Activated naive CD4-positive, alpha-beta T cell treated with Interleukin-2 at 50 U/mL for 16 hours (primary cell): ENCODE measurements around the gene RPTOR.

ENCODE experiments used
- DNase-seq: peaks from one replicate; pipeline ENCODE4 v3.0.0-alpha.2; 2020

Gene RPTOR

DNA sequence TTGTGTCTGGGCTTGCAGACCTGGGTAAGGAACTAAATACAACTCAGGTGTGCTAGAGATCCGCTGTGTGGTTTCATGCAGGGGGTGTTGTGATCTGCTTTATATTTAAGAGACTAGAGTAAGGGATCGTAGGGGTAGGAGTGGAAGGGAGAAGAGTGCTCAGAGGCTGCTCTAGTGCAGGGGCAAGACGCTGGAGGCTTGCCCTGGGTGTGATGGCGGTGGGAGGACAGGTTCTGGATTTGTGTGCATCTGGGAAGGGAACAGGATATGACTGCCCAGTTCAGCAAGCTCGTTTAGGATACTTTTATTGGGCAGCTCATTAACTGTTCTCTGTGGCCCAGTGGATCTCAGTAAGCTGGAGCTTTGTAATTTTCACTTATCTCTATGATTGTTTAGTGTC, 47.6 kb downstream of the RPTOR start:
- DNase-seq, result no peak

DNA sequence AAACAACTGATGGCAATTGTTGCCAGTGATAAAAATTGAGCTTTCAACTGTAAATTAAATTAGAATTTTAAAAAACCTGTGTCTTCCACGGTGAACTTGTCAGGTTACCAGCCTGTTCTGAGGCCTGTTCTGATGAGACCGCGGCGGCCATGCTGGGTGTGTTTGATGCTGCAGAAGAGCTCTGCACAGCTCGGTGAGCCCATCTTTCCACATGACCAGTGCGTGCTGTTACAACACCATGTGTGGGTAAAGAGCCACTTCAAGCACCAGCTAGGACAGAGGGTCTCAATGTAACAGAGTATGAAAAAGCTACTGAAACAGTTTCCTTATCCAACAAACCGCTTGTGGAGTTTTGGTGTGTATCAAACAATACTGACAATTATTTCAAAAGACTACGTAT, 48.5 kb downstream of the RPTOR start:
- DNase-seq, result no peak

DNA sequence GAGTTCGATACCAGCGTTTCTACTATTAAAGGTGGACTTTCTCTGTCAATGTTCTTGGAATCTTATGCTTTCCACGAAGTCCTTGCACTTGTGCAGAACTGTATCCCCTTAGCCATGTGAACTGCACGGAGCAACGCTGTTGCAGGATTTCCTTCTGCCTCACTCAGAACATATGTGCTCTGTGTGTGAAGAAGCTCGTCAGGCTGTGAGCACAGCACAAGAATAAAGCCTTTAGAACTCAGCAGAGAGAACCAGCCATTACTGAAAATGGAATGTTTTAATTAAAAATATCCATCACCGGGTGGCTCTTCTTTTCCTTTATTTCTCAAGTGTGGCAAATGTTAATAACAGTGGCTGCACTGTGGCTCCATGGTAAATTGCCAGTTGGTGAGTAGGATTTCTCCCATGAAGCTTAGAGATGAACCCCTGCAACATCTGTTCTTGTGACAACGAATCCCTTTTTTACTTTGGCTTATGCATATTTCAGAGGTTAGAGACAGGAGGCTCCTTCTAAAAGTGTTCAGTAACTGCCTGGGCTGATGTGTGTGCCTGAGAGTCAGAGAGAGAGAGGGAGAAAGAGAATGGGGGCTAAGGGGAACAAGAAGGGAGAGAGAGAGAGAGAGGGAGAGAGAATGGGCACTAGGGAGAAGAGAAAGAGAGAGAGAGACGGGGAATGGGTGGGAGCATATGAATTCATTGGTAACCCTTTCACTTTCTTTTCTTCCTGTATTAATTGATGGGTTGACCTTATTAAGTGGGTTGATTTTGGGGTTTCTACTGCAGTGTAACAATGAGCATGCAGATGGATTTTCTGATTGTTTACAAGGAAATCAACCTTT, 50.0 kb downstream of the RPTOR start:
- no peak for DNase-seq

DNA sequence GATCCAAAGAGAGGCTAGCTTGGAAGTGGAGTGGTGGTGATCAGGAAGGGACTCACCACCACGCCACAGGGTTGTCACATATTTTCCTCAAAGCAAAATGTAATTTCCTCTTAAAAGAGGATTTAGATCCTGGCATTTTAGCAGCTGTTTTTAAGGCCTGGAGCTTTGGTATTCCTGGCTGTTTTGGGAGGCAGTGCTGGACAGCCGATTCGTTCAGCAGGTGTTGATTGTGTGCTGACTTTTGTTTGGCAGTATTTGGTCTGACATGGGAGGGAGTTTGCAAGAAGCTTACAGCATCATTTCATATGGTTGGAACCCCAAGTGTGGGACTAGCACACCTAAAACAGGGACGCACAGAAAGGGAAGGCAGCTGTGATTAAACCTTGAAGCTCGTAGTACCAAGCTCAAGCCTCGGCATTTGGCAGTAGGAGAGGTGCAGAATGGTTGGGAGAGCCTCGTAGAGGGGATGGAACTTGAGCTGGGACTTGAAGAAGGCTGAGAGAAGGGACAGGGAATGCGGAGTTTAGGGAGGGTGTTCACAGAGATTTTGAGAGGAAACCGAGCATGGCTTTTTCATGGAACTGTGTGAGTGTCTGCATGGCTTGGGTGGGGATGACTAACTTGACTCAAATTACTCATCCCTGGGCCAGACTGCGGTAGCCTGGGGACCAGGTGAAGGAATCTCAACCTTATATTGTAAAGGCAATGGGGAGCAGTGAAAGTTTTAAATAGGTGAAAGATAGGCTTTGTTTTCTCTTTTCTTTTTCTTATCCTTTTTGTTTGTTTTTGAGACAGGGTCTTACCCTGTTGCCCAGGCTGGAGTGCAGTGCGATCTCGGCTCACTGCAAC, 52.3 kb downstream of the RPTOR start:
- peak; percentile 18 for DNase-seq

DNA sequence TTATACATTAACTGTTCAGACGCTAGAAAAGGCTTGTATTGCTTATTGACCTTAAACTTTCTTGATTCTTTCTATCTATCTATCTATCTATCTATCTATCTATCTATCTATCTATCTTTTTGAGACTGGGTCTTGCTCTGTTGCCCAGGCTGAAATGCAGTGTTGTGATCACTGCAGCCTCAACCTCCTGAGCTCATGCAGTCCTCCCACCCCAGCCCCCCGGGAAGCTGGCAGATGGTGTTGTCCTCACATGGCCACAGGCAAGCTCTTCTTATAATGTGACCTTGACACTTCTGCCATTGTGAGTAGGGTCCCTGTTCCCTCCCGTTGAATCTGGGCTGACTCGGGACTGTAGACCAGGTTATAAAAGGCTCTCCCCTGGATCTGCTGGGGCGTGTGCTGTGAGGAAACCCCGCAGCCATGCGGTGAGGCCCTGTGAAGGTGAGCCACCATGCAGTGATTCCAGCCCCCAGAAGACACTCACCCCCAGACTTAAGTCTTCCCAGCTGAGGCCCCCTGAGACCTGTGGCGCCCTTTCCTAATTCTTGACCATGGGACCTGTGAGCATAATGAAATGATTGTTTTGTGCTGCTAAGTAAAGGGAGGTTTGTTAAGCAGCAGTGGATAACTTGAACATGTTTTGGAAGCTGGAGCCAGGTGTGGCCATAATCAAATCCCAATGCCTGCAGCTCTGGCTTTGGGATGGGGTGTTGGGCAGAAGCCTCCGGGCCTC, 54.3 kb downstream of the RPTOR start:
- DNase-seq, result no peak

DNA sequence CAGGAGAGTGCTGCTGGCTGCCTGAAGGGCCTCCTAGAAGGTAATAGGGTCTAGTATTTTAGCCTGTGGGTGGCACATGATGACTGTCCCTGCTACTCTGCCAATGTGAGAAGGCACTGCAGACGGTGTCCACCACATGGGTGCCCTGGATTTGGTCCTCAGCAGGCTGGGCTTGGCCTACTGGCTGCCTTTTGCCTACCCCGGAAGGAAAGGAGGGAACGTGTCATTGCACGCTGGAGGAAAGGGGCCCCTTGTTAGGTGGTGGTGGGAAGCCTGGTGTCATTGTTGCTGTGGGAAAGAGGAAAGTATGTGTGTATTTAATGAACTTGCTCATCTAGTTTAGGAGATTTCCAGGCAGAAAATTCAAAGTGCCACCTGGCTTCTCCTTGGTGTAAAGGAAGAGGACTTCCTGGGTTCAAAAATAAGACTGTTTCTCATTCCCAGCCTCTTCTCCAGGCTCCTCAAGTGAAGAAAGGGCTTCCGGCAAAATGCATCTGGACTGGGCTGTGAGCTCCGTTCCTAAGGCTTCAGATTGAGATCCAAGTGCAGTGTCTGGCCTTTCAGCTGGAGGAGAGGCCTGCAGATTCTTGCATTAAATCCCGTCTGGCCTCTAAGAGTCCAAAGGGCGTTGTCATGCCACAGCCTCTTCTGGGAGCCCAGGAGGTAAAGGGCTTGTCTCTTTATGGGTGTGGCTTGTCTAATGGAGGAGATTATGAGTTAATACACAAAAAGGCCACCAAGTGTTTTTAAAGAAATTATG, 55.1 kb downstream of the RPTOR start:
- DNase-seq, result no peak

DNA sequence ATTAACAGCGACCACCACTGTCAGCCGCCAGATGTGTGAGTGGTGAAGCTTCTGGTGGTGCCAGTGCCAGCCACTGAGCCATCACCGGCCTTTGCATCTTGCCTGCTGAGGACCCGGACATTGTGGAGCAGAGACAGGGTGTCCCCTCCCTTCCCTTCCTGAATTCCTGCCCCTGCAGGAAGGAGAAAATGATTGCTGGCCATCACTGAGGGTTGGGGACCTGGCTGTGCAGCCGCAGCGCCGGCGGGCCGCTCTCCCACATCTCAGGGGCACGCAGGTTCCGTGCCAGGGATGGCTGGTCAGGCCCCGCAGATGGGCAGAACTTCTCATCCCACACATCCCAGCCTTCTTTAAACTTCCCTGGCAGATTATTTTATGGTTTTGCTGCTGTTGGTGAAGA, 56.5 kb downstream of the RPTOR start:
- no peak for DNase-seq

DNA sequence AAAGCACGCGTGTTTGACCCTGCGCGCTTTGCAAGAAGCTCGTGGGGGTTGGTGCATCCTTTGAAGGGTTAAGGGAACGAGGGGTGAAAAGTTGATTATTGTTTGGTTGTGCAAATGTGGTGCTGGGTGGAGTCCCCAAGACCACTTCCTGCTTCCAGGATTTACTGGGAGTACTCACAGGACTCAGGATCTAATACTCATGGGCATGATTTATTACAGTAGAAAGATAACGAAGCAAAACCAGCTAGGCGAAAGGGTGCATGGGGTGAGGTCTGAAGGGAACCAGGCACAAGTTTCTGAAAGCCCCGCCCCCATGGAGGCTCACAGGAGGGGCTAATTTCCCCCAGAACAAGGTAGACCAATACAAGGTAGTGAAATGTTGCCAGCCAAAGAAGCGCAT, 58.8 kb downstream of the RPTOR start:
- DNase-seq, result no peak

DNA sequence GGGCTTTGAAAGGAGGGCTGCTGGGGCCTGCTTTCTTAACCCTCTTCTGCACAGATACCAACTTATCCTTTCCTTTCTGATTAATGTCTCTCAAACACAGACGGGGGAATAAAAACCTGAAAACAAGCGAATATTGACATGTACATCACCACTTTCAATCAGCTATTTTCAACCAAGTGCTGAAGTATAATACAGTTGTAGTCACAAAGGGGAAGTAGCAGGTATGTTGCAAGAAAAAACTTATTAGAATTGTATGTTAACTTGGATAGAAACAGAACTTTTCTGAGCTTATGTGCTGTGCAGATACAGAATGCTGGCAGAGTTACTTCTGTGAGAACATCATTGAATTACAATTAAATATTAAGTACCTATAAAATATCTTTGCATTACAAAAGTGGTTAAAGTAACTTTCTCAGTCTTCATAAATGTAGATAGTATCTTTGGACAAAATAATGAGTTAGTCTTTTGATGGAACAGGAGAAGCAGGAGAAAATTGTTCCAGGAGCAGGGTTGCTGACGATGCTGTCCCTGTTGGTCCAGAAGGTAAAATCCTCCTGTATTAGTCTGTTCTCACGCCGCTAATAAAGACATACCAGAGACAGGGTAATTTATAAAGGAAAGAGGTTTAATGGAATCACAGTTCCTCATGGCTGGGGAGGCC, 59.5 kb downstream of the RPTOR start:
- DNase-seq, result no peak

DNA sequence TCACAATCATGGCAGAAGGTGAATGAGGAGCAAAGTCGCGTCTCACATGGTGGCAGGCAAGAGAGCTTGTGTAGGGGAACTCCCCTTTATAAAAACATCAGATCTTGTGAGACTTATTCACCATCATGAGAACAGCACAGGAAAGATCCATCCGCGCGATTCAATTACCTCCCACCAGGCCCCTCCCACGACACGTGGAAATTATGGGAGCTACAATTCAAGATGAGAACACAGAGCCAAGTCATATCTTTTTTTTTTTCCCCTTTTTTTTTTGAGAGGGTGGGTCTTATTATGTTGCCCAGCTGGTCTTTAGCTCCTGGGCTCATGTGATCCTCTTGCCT, 60.0 kb downstream of the RPTOR start:
- peak; percentile 24 for DNase-seq

DNA sequence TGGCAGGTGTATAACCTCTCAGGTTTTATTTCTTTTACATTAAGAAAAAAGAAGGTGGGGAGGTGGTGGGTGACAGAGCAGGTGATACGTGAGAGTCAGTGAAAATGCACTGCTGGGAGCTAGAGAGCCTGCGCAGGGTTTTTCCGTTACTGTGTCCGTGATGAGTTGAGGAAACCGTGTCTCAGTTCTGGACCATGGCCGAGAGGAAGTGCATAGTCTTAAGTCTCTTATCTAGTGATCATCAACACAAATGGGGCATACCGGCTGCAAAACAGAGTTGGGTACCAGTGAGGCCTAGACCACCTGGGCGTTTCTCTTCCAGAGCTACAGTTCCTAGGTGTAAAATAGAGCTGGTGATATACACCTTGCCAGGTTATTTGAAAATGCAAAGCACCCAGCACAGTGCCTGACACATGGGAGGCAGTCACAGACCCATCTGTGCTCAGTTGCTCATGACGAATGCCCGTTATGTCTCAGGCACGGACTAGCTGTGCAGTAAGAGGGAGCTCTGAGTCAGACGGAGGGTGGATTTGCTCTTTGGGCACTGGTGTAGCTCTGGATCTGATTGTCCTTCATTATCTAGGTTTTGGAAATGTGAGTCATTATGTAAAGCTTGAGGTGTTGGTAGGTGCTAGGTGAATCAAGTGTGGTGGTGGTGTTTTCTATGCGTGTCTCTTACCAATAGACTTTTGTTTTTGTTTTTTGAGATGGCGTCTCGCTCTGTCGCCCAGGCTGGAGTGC, 60.9 kb downstream of the RPTOR start:
- DNase-seq, result peak; percentile 82

DNA sequence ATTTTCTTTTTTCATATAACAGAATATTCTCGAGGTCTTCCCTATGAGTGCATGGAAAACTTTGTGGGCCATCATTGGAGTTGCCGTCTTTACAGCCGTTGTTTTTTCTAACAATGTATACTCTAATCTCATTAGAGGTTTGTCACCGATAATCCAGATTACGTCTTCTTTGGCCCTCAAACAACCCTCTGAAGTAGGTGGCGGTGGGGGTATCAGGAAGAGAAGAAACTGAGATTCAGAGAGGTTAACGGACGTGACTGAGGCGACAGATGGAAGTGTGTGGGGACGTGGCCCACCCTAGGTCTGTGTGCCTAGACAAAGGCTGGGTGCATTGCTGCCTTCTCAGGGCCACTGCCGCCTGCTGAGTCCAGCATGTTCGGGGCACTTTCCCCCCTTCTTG, 63.7 kb downstream of the RPTOR start:
- DNase-seq, result no peak

DNA sequence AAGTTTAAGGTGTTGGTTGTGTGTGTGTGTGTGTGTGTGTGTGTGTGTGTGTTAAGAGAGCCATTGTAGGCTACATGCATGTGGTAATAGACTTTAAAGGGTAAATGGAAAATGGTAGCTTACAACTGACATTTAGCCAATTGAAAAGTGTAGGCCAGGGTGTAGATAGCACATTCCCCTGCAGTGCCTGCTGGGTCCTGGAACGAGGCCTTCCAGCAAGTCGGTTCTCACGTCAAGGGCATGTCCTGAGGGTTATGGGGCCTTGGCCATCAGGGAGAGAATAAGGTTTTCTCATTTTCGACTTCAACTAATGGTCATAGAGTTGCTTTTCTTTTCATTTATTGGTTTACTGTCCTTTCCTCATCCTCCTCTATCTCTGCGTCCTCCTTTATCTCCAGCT, 65.1 kb downstream of the RPTOR start:
- no peak for DNase-seq

DNA sequence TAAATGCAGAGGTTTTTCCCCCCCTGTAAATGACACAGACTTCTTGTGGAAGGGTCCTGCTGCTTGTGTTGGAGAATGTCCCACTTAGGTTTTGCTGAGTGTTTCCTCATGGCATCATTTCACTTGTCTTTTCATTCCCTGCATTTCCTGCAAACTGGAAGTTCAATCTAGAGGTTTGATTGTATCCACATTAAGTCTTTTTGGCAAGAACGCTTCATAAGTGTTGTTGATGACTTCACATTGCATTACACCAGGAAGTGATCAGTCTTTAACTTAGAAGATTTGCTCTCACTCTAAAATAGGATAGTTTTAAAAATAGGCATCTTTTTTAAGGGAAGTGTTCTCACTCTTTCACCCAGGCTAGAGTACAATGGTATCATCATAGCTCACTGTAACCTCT, 67.2 kb downstream of the RPTOR start:
- no peak for DNase-seq

DNA sequence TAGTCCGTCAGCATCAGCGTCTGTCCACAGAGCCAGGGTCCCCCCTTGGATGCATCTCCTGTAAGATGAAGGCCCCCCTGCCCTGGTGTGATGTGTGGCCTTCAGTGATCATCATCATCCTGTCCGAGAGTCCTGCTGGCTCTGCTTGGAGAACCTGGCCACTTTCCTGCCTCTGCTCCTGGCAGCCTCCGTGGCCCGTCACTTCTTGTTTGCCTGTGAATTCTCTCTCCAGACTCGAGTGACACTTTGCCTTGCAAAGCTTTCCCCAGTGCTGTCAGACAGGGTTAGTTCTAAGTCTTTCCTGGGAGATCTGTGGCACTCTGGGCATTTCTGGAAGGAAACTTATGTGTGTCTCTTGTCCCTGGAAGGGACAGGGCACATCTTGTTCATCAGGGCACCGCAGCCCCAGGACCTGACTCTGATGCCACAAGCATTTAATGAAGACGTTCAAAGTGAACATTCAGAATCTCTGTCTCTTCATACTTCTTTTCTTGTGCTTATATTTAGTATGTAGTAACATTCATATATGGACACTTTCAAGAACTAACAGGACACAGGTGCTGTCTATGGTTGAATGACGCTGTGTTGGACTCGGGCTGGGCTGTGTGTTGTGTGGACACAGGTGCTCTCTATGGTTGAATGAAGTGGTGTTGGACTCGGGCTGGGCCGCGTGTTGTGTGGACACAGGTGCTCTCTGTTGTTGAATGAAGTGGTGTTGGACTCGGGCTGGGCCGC, 68.5 kb downstream of the RPTOR start:
- DNase-seq, result no peak

DNA sequence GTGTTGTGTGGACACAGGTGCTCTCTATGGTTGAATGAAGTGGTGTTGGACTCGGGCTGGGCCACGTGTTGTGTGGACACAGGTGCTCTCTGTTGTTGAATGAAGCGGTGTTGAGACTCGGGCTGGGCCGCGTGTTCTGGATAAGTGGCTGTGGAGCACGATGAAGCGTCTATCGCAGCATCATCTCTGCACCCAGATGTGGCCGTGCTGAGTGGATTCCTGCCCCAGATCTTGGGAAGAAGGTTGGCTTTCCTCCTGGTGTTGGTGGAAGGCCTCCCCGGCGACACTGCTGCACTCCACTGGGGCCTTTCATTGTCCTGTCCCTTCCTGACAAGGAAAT, 69.1 kb downstream of the RPTOR start:
- DNase-seq, result no peak

DNA sequence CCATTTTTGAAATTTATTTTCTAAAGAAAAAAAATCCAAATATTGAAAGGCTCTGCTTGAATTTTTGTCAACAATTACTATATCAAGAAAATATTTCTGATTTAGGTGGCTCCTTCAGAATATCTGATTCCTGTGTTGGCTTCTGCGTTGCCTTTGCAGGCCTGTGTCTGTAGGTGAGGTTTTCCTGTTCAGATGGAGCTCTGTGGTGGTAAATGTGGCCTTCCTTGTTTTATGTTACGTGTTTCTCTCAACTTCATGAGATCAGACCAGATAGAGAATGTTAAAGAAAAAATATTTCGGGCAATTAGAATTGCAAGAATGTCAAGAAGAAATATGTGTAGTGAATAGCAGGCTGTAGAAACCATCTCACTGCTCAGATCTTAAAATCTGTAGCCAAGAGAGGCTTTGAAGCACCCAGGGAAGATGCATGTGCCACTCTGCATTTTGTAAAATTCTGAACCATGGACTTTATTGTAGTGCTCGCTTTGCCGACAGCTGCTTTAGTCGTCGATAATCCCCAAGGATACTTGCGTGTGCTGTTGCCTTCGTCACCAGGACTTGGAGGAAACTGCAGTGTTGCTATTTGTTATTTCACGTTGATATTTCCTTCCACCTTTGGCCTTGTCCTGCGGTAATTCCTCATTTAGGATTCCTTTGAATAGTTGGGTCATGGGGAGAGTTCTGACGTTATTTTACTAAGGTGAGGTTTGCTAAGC, 69.9 kb downstream of the RPTOR start:
- no peak for DNase-seq

DNA sequence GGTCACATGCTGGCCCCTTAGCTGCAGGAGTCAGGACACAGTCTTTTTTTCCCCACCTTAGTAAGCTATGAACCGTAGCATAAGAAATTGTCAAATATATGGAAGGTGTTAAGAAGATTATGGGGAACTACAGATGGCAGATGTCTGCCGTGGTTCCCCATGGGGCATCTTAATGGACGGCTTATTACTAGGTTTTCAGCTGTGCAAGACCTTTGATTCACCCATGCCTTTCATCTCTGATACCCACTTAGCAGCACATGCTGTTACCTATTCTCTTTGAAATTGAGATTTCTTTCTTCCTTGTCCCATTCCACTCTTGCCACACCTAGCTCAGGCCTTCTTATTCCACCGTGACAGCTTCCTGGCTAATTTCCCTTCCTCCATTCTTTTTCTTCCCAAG, 70.7 kb downstream of the RPTOR start:
- no peak for DNase-seq

DNA sequence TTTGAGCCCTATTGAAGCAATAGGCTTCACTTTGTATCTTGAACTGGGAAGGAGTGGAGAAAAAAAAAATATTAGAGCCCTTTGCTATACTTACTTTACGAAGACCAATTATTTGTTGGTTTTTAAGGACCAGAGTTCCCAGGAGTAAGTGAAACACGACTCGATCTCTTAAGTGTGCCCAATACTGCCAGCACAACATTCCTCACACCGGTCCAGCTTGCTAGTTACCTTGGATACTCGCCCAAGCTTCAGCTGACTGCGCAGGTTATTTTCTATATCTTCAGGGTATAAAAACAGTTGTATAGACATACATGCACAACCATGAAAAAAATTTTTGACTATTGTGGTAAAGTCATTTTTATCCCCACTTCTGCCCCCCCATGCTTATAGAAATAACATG, 72.1 kb downstream of the RPTOR start:
- no peak for DNase-seq

DNA sequence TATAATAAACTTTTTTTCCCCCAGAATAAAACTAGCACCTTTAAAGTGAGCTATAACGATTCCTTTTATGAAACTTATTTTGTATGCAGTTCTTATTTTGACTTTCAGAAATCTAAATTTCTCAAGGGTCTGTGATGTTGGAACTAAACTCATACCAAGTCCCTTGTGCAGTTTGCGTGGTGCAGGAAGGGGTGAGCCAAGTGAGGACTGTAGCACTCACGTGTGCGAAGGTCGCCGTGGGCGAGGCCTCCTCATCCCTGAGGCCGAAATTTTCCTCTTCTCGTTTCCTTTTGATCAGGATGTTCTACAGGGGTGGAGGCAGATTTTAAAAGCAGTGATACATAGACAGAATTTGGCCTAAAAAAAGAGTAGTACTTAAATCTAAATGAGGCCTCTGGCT, 73.7 kb downstream of the RPTOR start:
- DNase-seq, result no peak
